Subcutaneous adipose tissue (tissue), 4 donors: Measurements from ENCODE around the gene ZSCAN12. TPM values are rescaled to one million over a fixed set of nuclear protein-coding genes. Genes with fewer than 3 reads are reported as not detected.

Source experiments
- small RNA-seq: library from RNA; depleted of rRNA; stranded (forward); fragments of <200 nt; gene quantifications from one replicate; pipeline ENCODE3, GENCODE V24; 2016
- total RNA-seq, 4 donors: library from RNA; depleted of rRNA; stranded (reverse); fragments of >200 nt; gene quantifications; one replicate each; pipeline ENCODE4 v1.1.0, GENCODE V29; 2016
- TF ChIP-seq, protein P1 (sequence below): fragments of 450-650 bp; IDR thresholded peaks from one replicate; pipeline ENCODE4 v1.5.1; 2016; ENCODE audit warnings: low read depth, mild to moderate bottlenecking, control low read depth, antibody characterized with exemption, moderate library complexity

Gene ZSCAN12
- total RNA-seq, 4 donors from 2014 or later: 3.4 to 5.8 (median 4.1) TPM

DNA sequence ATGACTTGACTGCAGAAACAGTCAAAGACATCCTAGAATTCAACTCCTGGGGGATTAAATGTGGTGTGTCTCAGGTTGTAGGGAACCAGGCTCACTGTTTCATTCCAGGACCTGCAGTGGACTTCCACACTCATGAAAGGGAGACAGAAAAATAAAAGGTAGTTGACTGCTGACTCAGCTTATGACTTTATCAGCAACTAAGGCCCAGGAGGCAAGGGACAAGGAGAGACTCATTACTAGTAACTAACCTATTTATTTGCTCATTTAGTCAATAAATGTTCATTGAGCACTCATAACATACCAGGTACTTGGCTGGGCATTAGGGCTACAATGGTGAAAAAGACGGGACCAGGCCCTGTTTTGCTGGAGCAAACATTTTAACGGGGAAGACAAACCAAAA is 66.5 kb downstream of the ZSCAN12 start:
- TF ChIP-seq, protein P1, sequence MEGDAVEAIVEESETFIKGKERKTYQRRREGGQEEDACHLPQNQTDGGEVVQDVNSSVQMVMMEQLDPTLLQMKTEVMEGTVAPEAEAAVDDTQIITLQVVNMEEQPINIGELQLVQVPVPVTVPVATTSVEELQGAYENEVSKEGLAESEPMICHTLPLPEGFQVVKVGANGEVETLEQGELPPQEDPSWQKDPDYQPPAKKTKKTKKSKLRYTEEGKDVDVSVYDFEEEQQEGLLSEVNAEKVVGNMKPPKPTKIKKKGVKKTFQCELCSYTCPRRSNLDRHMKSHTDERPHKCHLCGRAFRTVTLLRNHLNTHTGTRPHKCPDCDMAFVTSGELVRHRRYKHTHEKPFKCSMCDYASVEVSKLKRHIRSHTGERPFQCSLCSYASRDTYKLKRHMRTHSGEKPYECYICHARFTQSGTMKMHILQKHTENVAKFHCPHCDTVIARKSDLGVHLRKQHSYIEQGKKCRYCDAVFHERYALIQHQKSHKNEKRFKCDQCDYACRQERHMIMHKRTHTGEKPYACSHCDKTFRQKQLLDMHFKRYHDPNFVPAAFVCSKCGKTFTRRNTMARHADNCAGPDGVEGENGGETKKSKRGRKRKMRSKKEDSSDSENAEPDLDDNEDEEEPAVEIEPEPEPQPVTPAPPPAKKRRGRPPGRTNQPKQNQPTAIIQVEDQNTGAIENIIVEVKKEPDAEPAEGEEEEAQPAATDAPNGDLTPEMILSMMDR: no peak

DNA sequence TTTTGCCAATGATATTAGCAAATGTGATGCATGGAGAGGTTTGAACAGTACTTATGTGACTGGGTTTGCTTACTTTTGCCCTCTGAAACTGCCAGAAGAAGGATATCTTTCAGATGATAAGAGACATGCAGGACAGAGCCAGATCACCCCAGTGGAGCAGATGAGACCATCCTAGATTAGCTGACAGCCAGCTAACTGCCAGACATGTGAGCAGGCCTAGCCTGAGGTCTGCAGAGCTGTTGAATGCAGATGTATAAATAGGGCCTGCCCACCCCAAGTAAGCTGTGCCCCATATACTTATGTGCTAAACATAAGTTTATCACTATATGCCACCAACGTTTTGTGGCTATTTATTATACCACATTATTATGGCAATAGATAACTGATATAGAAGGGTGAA is 69.5 kb downstream of the ZSCAN12 start:
- TF ChIP-seq, protein P1: no peak

Small RNA genes within 50 kb of the gene (small RNA-seq; reads per million reads assigned to genes)
- gene RNU2-45P: not detected

Other genes starting within 250 kb of the ZSCAN12 start
- 10 to 100 TPM in 3 of 4 donors, 1 to 10 TPM in 1; 8.2 to 16.2 (median 13.5) TPM for gene ZSCAN9, start 174.5 kb downstream of the ZSCAN12 start, total RNA-seq
- gene ZKSCAN4, start 147.5 kb downstream of the ZSCAN12 start, total RNA-seq: 1 to 10 TPM; 1.3 to 6.6 (median 5.3) TPM
- 1 to 10 TPM; 1.5 to 4.5 (median 1.9) TPM for gene NKAPL, start 140.4 kb downstream of the ZSCAN12 start, total RNA-seq
- gene ZSCAN26, start 132.6 kb downstream of the ZSCAN12 start, total RNA-seq: 10 to 100 TPM; 14.7 to 27.5 (median 20.7) TPM
- 1 to 10 TPM; 2.1 to 5.3 (median 3.7) TPM for gene PGBD1, start 118.2 kb downstream of the ZSCAN12 start, total RNA-seq
- gene ZSCAN31, start 63.6 kb downstream of the ZSCAN12 start, total RNA-seq: 1 to 10 TPM; 4.1 to 9.8 (median 4.6) TPM
- 1 to 10 TPM; 3.1 to 5.5 (median 4.8) TPM for gene ZKSCAN3, start 49.8 kb downstream of the ZSCAN12 start, total RNA-seq
- 1 to 10 TPM in 3 of 4 donors, under 1 TPM in 1; 0.65 to 2.2 (median 1.7) TPM for gene ZSCAN23, start 43.7 kb upstream of the ZSCAN12 start, total RNA-seq
- gene GPX6, start 116.0 kb upstream of the ZSCAN12 start, total RNA-seq: not detected
- not detected for gene GPX5, start 126.1 kb upstream of the ZSCAN12 start, total RNA-seq